H1 (cell line): ENCODE data around the gene ARID1B. TPM values are rescaled to one million over a fixed set of nuclear protein-coding genes. Genes with fewer than 3 reads are reported as not detected.

Experiments
- CBX8 ChIP-seq: fragments of 300-800, 300-1000 bp; sonication (generic); IDR thresholded peaks from 2 replicates; pipeline ENCODE4 v1.7.1; 2016; ENCODE audit warnings: low read depth, low read length, borderline replicate concordance
- polyA plus RNA-seq, 7 experiments: library from polyadenylated mRNA; depleted of rRNA in 3 of 7; stranded (reverse) in 5 of 7; unstranded in 2 of 7; fragments of >200 nt in 5 of 7; fragments of 200-250 nt in 2 of 7; gene quantifications; 1 replicate in 5 of 7; 2 replicates in 1 of 7; 4 replicates in 1 of 7; pipeline versions ENCODE4 v1.2.1 to v1.2.3, GENCODE V29; 2011 to 2013; ENCODE audit warnings: missing spikeins in 2 of 7, mixed read lengths in 2 of 7
- total RNA-seq: library from RNA; stranded (reverse); fragmentation: NEBNext Ultra II Directional; extraction: Animal tissue kit (Norgen Biotek cat#: 25700); gene quantifications from 2 replicates; pipeline ENCODE4 v1.2.1, GENCODE V29; 2021
- TF ChIP-seq, protein P1 (sequence below), 3 experiments: IDR thresholded peaks; 1 replicate in 2 of 3; 2 replicates in 1 of 3; pipeline versions ENCODE4 v1.5.1 to v1.6.1; 2011; ENCODE audit warnings: low read length in 3 of 3, mild to moderate bottlenecking in 3 of 3, inconsistent platforms in 2 of 3, low read depth in 1 of 3, moderate library complexity in 1 of 3; ENCODE audit not compliant: insufficient read depth in 1 of 3; ENCODE audit errors: control extremely low read depth in 1 of 3

The ARID1B gene
- total and polyA plus RNA-seq, 2 of the 8 experiments (the other 6 are each of a cell fraction or from before 2014, with no cell fraction given), result 24.3 to 70.3 TPM

DNA sequence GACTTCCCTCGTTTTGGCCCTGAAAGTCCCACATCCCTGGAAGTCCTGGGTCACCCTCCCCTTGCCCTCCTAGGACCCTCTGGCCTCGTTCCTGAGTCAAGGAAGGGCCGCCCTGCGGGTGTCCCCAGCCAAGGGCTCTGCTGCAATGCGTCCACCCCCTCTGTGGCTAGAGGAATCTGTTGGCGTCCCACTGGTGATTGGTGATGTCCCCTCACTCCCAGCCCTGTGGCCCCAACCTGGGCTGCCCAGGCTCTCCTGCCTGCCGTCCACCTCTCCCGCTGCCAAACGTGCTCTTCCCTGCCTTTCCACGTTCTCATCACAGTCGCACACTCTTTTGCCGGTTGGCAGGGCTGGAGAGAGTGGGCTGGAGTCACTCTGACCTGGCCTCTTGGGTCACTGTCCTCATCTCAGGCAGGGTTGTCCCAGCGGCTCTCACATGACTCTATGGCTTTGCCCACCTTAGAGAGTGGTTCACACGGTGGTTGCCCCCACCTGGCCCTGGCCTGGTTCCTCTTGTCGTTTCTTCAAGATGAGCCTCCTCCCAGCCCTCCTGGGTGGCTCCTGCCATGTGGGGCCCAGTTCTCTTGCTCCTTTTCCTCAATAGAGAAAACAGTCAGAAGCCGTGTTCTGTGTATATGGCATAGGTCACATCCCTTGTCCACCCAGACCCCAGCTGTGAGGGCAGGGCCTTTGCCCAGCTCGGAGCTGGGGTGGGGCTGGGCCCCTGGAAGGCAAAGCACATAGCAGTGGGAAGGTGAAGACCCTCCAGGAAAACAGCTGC lies 445.2 kb downstream of the ARID1B start (continued):
- TF ChIP-seq, protein P1, sequence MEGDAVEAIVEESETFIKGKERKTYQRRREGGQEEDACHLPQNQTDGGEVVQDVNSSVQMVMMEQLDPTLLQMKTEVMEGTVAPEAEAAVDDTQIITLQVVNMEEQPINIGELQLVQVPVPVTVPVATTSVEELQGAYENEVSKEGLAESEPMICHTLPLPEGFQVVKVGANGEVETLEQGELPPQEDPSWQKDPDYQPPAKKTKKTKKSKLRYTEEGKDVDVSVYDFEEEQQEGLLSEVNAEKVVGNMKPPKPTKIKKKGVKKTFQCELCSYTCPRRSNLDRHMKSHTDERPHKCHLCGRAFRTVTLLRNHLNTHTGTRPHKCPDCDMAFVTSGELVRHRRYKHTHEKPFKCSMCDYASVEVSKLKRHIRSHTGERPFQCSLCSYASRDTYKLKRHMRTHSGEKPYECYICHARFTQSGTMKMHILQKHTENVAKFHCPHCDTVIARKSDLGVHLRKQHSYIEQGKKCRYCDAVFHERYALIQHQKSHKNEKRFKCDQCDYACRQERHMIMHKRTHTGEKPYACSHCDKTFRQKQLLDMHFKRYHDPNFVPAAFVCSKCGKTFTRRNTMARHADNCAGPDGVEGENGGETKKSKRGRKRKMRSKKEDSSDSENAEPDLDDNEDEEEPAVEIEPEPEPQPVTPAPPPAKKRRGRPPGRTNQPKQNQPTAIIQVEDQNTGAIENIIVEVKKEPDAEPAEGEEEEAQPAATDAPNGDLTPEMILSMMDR (IDR thresholded peaks at IDR 0.05; ENCODE audit: control extremely low read depth in 1 of 3, insufficient read depth in 1 of 3, low read depth in 1 of 3, low read length in 3 of 3), result no peak
- no peak for TF ChIP-seq CBX8
